H9 (cell line): ENCODE measurements around the gene LHCGR. TPM values are rescaled to one million over a fixed set of nuclear protein-coding genes. Genes with fewer than 3 reads are reported as not detected.

ENCODE experiments used
- DNase-seq: peaks from one replicate; pipeline ENCODE4 v3.0.0-alpha.2; 2017
- H2AFZ ChIP-seq: one replicate; pipeline ENCODE4 v1.6.1; 2013; ENCODE audit warnings: mild to moderate bottlenecking, low read length, control low read depth, moderate library complexity
- H2AK5ac ChIP-seq: 2 replicates; pipeline ENCODE4 v1.6.1; 2013; ENCODE audit warnings: low read length, control low read depth, mixed read lengths; ENCODE audit not compliant: insufficient read length
- H2BK120ac ChIP-seq: one replicate; pipeline ENCODE4 v1.6.1; 2013; ENCODE audit warnings: low read depth, mild to moderate bottlenecking, low read length, control low read depth, inconsistent platforms; ENCODE audit not compliant: poor library complexity, severe bottlenecking
- H2BK12ac ChIP-seq: 2 replicates; pipeline ENCODE4 v1.6.1; 2013; ENCODE audit warnings: low read length, control low read depth, mixed read lengths, low read depth; ENCODE audit not compliant: insufficient read length
- H2BK15ac ChIP-seq: 2 replicates; pipeline ENCODE4 v1.6.1; 2013; ENCODE audit warnings: low read depth, low read length, control low read depth
- H2BK20ac ChIP-seq: one replicate; pipeline ENCODE4 v1.6.1; 2013; ENCODE audit warnings: low read depth, mild to moderate bottlenecking, low read length, control low read depth, inconsistent platforms; ENCODE audit not compliant: poor library complexity, severe bottlenecking
- H2BK5ac ChIP-seq: 2 replicates; pipeline ENCODE4 v1.6.1; 2013; ENCODE audit warnings: low read length, control low read depth, mixed read lengths; ENCODE audit not compliant: insufficient read length
- H3K14ac ChIP-seq: 2 replicates; pipeline ENCODE4 v1.6.1; 2013; ENCODE audit warnings: low read length, control low read depth; ENCODE audit not compliant: insufficient read depth
- H3K18ac ChIP-seq: 2 replicates; pipeline ENCODE4 v1.6.1; 2013; ENCODE audit warnings: low read depth, mild to moderate bottlenecking, mixed read lengths, low read length, control low read depth; ENCODE audit not compliant: insufficient read length
- H3K23ac ChIP-seq: 2 replicates; pipeline ENCODE4 v1.6.1; 2013; ENCODE audit warnings: low read length, control low read depth, mixed read lengths, low read depth; ENCODE audit not compliant: insufficient read length
- H3K23me2 ChIP-seq: 2 replicates; pipeline ENCODE4 v1.6.1; 2013; ENCODE audit warnings: low read depth, mild to moderate bottlenecking, mixed read lengths, low read length, control low read depth; ENCODE audit not compliant: insufficient read length, poor library complexity, severe bottlenecking
- H3K27ac ChIP-seq: 2 replicates; pipeline ENCODE4 v1.5.1; 2013; ENCODE audit warnings: low read length, control low read depth, mixed read lengths, low read depth; ENCODE audit not compliant: insufficient read length
- H3K27me3 ChIP-seq: 2 replicates; pipeline ENCODE4 v1.6.1; 2013; ENCODE audit warnings: low read length, control low read depth, inconsistent platforms; ENCODE audit not compliant: insufficient read depth
- H3K4ac ChIP-seq: 2 replicates; pipeline ENCODE4 v1.6.1; 2013; ENCODE audit warnings: low read depth, mild to moderate bottlenecking, control low read depth, inconsistent platforms, low read length, moderate library complexity
- H3K4me1 ChIP-seq: 2 replicates; pipeline ENCODE4 v1.6.1; 2013; ENCODE audit warnings: low read length, control low read depth, inconsistent platforms; ENCODE audit not compliant: insufficient read depth
- H3K4me2 ChIP-seq: 2 replicates; pipeline ENCODE4 v1.6.1; 2013; ENCODE audit warnings: low read length, control low read depth, mixed read lengths; ENCODE audit not compliant: insufficient read length, insufficient read depth
- H3K56ac ChIP-seq: 2 replicates; pipeline ENCODE4 v1.6.1; 2013; ENCODE audit warnings: low read depth, mild to moderate bottlenecking, mixed read lengths, low read length, control low read depth; ENCODE audit not compliant: insufficient read length
- H3K79me1 ChIP-seq: 2 replicates; pipeline ENCODE4 v1.6.1; 2013; ENCODE audit warnings: low read depth, mild to moderate bottlenecking, moderate library complexity, low read length, control low read depth, inconsistent platforms; ENCODE audit not compliant: insufficient read depth, poor library complexity, severe bottlenecking
- H3K79me2 ChIP-seq: 2 replicates; pipeline ENCODE4 v1.6.1; 2013; ENCODE audit warnings: low read length, control low read depth, inconsistent platforms; ENCODE audit not compliant: insufficient read depth
- H3K9ac ChIP-seq: 2 replicates; pipeline ENCODE4 v1.6.1; 2013; ENCODE audit warnings: low read length, control low read depth, mixed read lengths; ENCODE audit not compliant: insufficient read length; ENCODE audit errors: extremely low read depth
- H3K9me3 ChIP-seq: one replicate; pipeline ENCODE4 v1.6.1; 2013; ENCODE audit warnings: low read depth, low read length, inconsistent platforms; ENCODE audit not compliant: control insufficient read depth
- H3T11ph ChIP-seq: one replicate; pipeline ENCODE4 v1.6.1; 2013; ENCODE audit warnings: mild to moderate bottlenecking, low read length, control low read depth, inconsistent platforms
- H4K20me1 ChIP-seq: one replicate; pipeline ENCODE4 v1.6.1; 2013; ENCODE audit not compliant: control insufficient read depth, insufficient read length, insufficient read depth
- H4K5ac ChIP-seq: 2 replicates; pipeline ENCODE4 v1.6.1; 2013; ENCODE audit warnings: low read depth, mild to moderate bottlenecking, mixed read lengths, low read length, control low read depth; ENCODE audit not compliant: insufficient read length
- H4K8ac ChIP-seq: replicated peaks from 2 replicates; pipeline ENCODE4 v1.6.1; 2013; ENCODE audit warnings: low read length, control low read depth, mixed read lengths, low read depth; ENCODE audit not compliant: insufficient read length
- H4K91ac ChIP-seq: 2 replicates; pipeline ENCODE4 v1.6.1; 2013; ENCODE audit warnings: low read depth, mild to moderate bottlenecking, moderate library complexity, mixed read lengths, low read length, control low read depth; ENCODE audit not compliant: insufficient read length
- H3K27ac Mint-ChIP-seq, 3 experiments: 2 replicates in 2 of 3; 3 replicates in 1 of 3; pipeline ENCODE4 v1.8.0; 2020 to 2021; ENCODE audit warnings: mixed read lengths in 3 of 3, mild to moderate bottlenecking in 1 of 3, moderate library complexity in 1 of 3
- H3K27me3 Mint-ChIP-seq: 2 replicates; pipeline ENCODE4 v1.8.0; 2021; ENCODE audit warnings: low read depth, mild to moderate bottlenecking, moderate library complexity, mixed read lengths
- H3K36me3 Mint-ChIP-seq, 3 experiments: 2 replicates in 2 of 3; 3 replicates in 1 of 3; pipeline ENCODE4 v1.8.0; 2020 to 2021; ENCODE audit warnings: low read depth in 3 of 3, mixed read lengths in 3 of 3; ENCODE audit not compliant: insufficient read depth in 1 of 3
- H3K4me1 Mint-ChIP-seq, 2 experiments: 2 replicates each; pipeline ENCODE4 v1.8.0; 2020; ENCODE audit warnings: mixed read lengths in 2 of 2
- H3K4me3 Mint-ChIP-seq, 2 experiments: 2 replicates in 1 of 2; 3 replicates in 1 of 2; pipeline ENCODE4 v1.8.0; 2020 to 2021; ENCODE audit warnings: mild to moderate bottlenecking in 2 of 2, mixed read lengths in 2 of 2, moderate library complexity in 1 of 2
- H3K9me3 Mint-ChIP-seq, 2 experiments: 2 replicates in 1 of 2; 3 replicates in 1 of 2; pipeline ENCODE4 v1.8.0; 2020; ENCODE audit warnings: mild to moderate bottlenecking in 2 of 2, mixed read lengths in 2 of 2, moderate library complexity in 1 of 2
- WGBS: extraction: QIAGEN DNeasy Blood & Tissue Kit; methylation state at CpG from one replicate; pipeline ENCODE4 v1.1.7; 2013; ENCODE audit warnings: missing lambda C conversion rate, low lambda C conversion rate, mixed read lengths; ENCODE audit not compliant: insufficient read length; ENCODE audit errors: extremely low coverage; 5-methylcytosine and 5-hydroxymethylcytosine counted together
- total RNA-seq: library from RNA; stranded (reverse); gene quantifications from 2 replicates; pipeline ENCODE4 v1.2.1, GENCODE V29; 2021
- TF ChIP-seq, protein P1 (sequence below): fragments of 200-600 bp; sonication (generic); conservative IDR thresholded peaks from 3 replicates; pipeline ENCODE4 v1.8.0; 2021; ENCODE audit warnings: antibody characterized with exemption, mild to moderate bottlenecking

Gene LHCGR
- total RNA-seq, 1 experiment from 2014 or later: 0.44 TPM

- Histone ChIP-seq H3K9ac (no peak overlapping the region), H2AFZ (no peak overlapping the region), H3K18ac (no peak overlapping the region), H3T11ph (no peak overlapping the region), H3K4me2 (no peak overlapping the region), H2BK15ac (no peak overlapping the region), H2BK5ac (no peak overlapping the region), H4K5ac (no peak overlapping the region), H3K4ac (no peak overlapping the region), H3K9me3 (no peaks in the 10 kb centered on the region), H3K79me2 (no peaks in the 10 kb centered on the region), H3K14ac (no peak overlapping the region), H3K27me3 (no peaks in the 10 kb centered on the region), H3K27ac (no peak overlapping the region), H2BK20ac (no peak overlapping the region), H2BK120ac (no peak overlapping the region), H3K23ac (no peak overlapping the region), H3K56ac (no peak overlapping the region), H4K8ac (no peak overlapping the region), H4K91ac (no peak overlapping the region), H2AK5ac (no peak overlapping the region), H3K23me2 (no peaks in the 10 kb centered on the region), H2BK12ac (no peak overlapping the region), H4K20me1 (no peaks in the 10 kb centered on the region), H3K4me1 (no peaks in the 10 kb centered on the region), H3K79me1 (no peaks in the 10 kb centered on the region)
- peaks cover 13 to 20% of the 10 kb centered on the region in 2 experiments for H3K4me1 Mint-ChIP-seq
- no CpG with 5 or more reads among the region's 1 CpG for WGBS
- H3K4me3 Mint-ChIP-seq: no peak overlapping the region
- no peaks in the 10 kb centered on the region for H3K36me3 Mint-ChIP-seq
- TF ChIP-seq, protein P1, sequence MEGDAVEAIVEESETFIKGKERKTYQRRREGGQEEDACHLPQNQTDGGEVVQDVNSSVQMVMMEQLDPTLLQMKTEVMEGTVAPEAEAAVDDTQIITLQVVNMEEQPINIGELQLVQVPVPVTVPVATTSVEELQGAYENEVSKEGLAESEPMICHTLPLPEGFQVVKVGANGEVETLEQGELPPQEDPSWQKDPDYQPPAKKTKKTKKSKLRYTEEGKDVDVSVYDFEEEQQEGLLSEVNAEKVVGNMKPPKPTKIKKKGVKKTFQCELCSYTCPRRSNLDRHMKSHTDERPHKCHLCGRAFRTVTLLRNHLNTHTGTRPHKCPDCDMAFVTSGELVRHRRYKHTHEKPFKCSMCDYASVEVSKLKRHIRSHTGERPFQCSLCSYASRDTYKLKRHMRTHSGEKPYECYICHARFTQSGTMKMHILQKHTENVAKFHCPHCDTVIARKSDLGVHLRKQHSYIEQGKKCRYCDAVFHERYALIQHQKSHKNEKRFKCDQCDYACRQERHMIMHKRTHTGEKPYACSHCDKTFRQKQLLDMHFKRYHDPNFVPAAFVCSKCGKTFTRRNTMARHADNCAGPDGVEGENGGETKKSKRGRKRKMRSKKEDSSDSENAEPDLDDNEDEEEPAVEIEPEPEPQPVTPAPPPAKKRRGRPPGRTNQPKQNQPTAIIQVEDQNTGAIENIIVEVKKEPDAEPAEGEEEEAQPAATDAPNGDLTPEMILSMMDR: no peak
- no peaks in the 10 kb centered on the region; the same call in 1 of the 2 replicates for H3K27me3 Mint-ChIP-seq
- H3K9me3 Mint-ChIP-seq: no peaks in the 10 kb centered on the region
- no peak for DNase-seq
- H3K27ac Mint-ChIP-seq: no peak overlapping the region; a peak in 1 of 7 replicates
These were observed 33.1 kb downstream of the LHCGR start for GRCh38 chr2:48722391-48722790.
